ENCODE measurements around the gene SLX9. TPM values are rescaled to one million over a fixed set of nuclear protein-coding genes. Genes with fewer than 3 reads are reported as not detected.

SLX9 gene
- total and polyA plus RNA-seq, 8 donors: 5.4 to 83.4 (median 19.3) TPM

GRCh38 chr21:44951186-44951915, 11.5 kb downstream of the SLX9 start:
- H3K27me3 ChIP-seq: no peaks in the 10 kb centered on the region
- TF ChIP-seq EP300 (IDR thresholded peaks at IDR 0.05) (no peak), POLR2A (IDR thresholded peaks at IDR 0.05) (no peak), CTCF (IDR thresholded peaks at IDR 0.05) (no peak), POLR2AphosphoS5 (IDR thresholded peaks at IDR 0.05) (no peak)
- H3K4me1 ChIP-seq: peaks cover 3 to 40% (median 22%) of the 10 kb centered on the region in 4 donors
- intact Hi-C loops (cut with DNase I; ENCODE audit: low total_unique reads): loop anchor here (5.0 kb wide), 1 partner anchor 176 kb away; no protein-coding TSS in a partner anchor
- peaks cover 0 to 72% (median 57%) of the 10 kb centered on the region in 4 donors for H3K36me3 ChIP-seq
- no peak for DNase-seq
- H3K27ac ChIP-seq: peak overlapping the region in 1 of 5 donors; percentile 49
- WGBS, 5 donors: 92 to 95% (median 94%) methylated on average over 28 to 31 of the region's 31 CpGs
- no peaks in the 10 kb centered on the region for H3K9me3 ChIP-seq
- no peak overlapping the region for H3K4me3 ChIP-seq

DNA sequence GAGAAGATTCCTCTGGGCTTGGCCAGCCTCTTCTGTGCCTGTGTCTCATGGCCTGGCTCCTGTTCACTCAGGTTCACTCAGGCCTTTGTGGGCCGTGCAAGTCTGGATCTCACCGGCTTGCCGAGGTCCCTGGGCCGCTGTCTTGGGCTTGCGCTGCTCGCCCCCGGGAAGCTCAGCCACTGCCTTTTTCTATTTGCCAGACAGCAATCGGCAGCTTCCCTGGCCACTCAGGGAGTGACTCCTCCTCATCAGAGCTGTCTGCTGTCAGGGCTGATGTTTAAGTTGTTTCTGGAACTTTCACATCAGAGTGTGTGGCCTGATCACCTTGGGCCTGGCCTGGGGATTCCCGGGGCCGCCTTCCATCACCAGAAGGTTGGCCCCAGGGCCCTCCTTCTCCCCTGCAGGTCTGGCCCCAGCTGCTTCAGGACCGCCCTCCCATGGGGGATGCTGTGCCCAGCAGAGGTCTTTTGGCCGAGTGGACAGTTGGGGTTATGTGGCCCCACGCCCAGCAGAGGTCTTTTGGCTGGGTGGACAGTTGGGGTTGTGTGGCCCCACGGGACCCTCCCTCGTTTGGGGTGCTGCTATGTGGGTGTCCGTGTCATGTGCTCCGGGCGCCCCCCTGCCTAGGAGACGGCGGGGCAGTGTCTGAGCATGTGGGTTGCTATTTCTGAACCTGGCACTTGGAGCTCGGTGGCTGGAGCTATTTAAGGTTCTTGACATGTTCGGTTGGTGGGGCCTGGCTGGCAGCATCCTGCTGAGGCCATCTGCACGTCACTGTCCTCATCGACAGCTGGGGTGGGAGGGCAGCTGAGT, 12.5 kb downstream of the SLX9 start:
- intact Hi-C loops (cut with DNase I; ENCODE audit: low total_unique reads): loop anchor here (5.0 kb wide), 1 partner anchor 175 kb away; no protein-coding TSS in a partner anchor
- Histone ChIP-seq H3K4me1 (peaks cover 3 to 41% (median 25%) of the 10 kb centered on the region in 4 donors), H3K27ac (peak overlapping the region in 3 of 5 donors; percentile 31 to 82 (median 33)), H3K36me3 (peaks cover 5 to 71% (median 57%) of the 10 kb centered on the region in 4 donors), H3K4me3 (no peak overlapping the region), H3K9me3 (no peaks in the 10 kb centered on the region), H3K27me3 (no peaks in the 10 kb centered on the region)
- TF ChIP-seq EP300 (IDR thresholded peaks at IDR 0.05) (no peak), POLR2A (IDR thresholded peaks at IDR 0.05) (no peak), CTCF (IDR thresholded peaks at IDR 0.05) (no peak), POLR2AphosphoS5 (IDR thresholded peaks at IDR 0.05) (no peak)
- no peak for DNase-seq
- 85 to 93% (median 89%) methylated on average over 14 to 24 of the region's 24 CpGs for WGBS, 5 donors

GRCh38 chr21:44952929-44953627, 13.2 kb downstream of the SLX9 start:
- intact Hi-C loops (cut with DNase I; ENCODE audit: low total_unique reads): loop anchor here (5.0 kb wide), 1 partner anchor 174 kb away; no protein-coding TSS in a partner anchor
- TF ChIP-seq POLR2A (IDR thresholded peaks at IDR 0.05) (no peak), EP300 (IDR thresholded peaks at IDR 0.05) (no peak), CTCF (IDR thresholded peaks at IDR 0.05) (no peak), POLR2AphosphoS5 (IDR thresholded peaks at IDR 0.05) (no peak)
- Histone ChIP-seq H3K4me3 (no peak overlapping the region), H3K27ac (peak overlapping the region in 2 of 5 donors; percentile 31 to 82), H3K9me3 (no peaks in the 10 kb centered on the region), H3K4me1 (peaks cover 3 to 48% (median 27%) of the 10 kb centered on the region in 4 donors), H3K27me3 (no peaks in the 10 kb centered on the region), H3K36me3 (peaks cover 5 to 70% (median 58%) of the 10 kb centered on the region in 4 donors)
- DNase-seq: no peak
- 85 to 93% (median 92%) methylated on average over 6 to 25 of the region's 25 CpGs for WGBS, 5 donors

GRCh38 chr21:44953628-44954021, 13.8 kb downstream of the SLX9 start:
- intact Hi-C loops (cut with DNase I; ENCODE audit: low total_unique reads): loop anchor here (5.0 kb wide), 1 partner anchor 174 kb away; no protein-coding TSS in a partner anchor
- peaks cover 8 to 54% (median 32%) of the 10 kb centered on the region in 4 donors for H3K4me1 ChIP-seq
- DNase-seq: no peak
- 89 to 97% (median 91%) methylated on average over 10 to 13 of the region's 13 CpGs for WGBS, 5 donors
- no peaks in the 10 kb centered on the region for H3K27me3 ChIP-seq
- peaks cover 5 to 75% (median 59%) of the 10 kb centered on the region in 4 donors for H3K36me3 ChIP-seq
- H3K9me3 ChIP-seq: no peaks in the 10 kb centered on the region
- no peak for TF ChIP-seq CTCF (IDR thresholded peaks at IDR 0.05)
- TF ChIP-seq EP300 (IDR thresholded peaks at IDR 0.05): no peak
- no peak for TF ChIP-seq POLR2AphosphoS5 (IDR thresholded peaks at IDR 0.05)
- no peak for TF ChIP-seq POLR2A (IDR thresholded peaks at IDR 0.05)
- no peak overlapping the region for H3K4me3 ChIP-seq
- peak overlapping the region in 1 of 5 donors; percentile 82 for H3K27ac ChIP-seq

Measured in stomach (tissue), 9 donors.